MM.1S (cell line): ENCODE data around the gene CTU2.

Experiments used
- DNase-seq: peaks from one replicate; pipeline ENCODE4 v3.0.0-alpha.2; 2015
- H2AFZ ChIP-seq: fragments of 300-600 bp; sonication (generic); 2 replicates; pipeline ENCODE4 v1.6.0; 2016; ENCODE audit warnings: antibody characterized with exemption, low read length
- H3F3A ChIP-seq: fragments of 300-600 bp; sonication (generic); 2 replicates; pipeline ENCODE4 v1.6.1; 2016; ENCODE audit warnings: mild to moderate bottlenecking, antibody characterized with exemption, low read length, moderate library complexity, mixed read lengths; ENCODE audit not compliant: insufficient read depth
- H3K27ac ChIP-seq: fragments of 300-600 bp; sonication (generic); 2 replicates; pipeline ENCODE4 v1.5.1; 2016; ENCODE audit warnings: mild to moderate bottlenecking, low read length
- H3K27me3 ChIP-seq: fragments of 300-600 bp; sonication (generic); replicated peaks from 2 replicates; pipeline ENCODE4 v1.6.0; 2016; ENCODE audit warnings: low read length; ENCODE audit not compliant: insufficient read depth
- H3K36me3 ChIP-seq: fragments of 300-600 bp; sonication (generic); replicated peaks from 2 replicates; pipeline ENCODE4 v1.6.1; 2016; ENCODE audit warnings: mild to moderate bottlenecking, low read length, mixed read lengths; ENCODE audit not compliant: insufficient read depth
- H3K4me1 ChIP-seq: fragments of 300-600 bp; sonication (generic); 2 replicates; pipeline ENCODE4 v1.6.1; 2016; ENCODE audit warnings: low read length, mixed read lengths
- H3K4me2 ChIP-seq: fragments of 300-600 bp; sonication (generic); 2 replicates; pipeline ENCODE4 v1.6.0; 2016; ENCODE audit warnings: low read depth, low read length
- H3K4me3 ChIP-seq: fragments of 300-600 bp; sonication (generic); 2 replicates; pipeline ENCODE4 v1.5.1; 2016; ENCODE audit warnings: low read length, mixed read lengths
- H3K79me2 ChIP-seq: fragments of 300-600 bp; sonication (generic); 2 replicates; pipeline ENCODE4 v1.6.1; 2016; ENCODE audit warnings: mixed run types, low read length, mixed read lengths
- H3K9ac ChIP-seq: fragments of 300-600 bp; sonication (generic); 2 replicates; pipeline ENCODE4 v1.6.1; 2016; ENCODE audit warnings: low read length, mixed read lengths
- H3K9me2 ChIP-seq: fragments of 300-600 bp; sonication (generic); replicated peaks from 2 replicates; pipeline ENCODE4 v1.6.1; 2016; ENCODE audit warnings: mild to moderate bottlenecking, low read length, mixed read lengths; ENCODE audit not compliant: insufficient read depth
- H3K9me3 ChIP-seq: fragments of 300-600 bp; sonication (generic); replicated peaks from 2 replicates; pipeline ENCODE4 v1.6.1; 2016; ENCODE audit warnings: mild to moderate bottlenecking, low read length, mixed read lengths; ENCODE audit not compliant: insufficient read depth
- H4K20me1 ChIP-seq: fragments of 300-600 bp; sonication (generic); 2 replicates; pipeline ENCODE4 v1.6.1; 2016; ENCODE audit warnings: mild to moderate bottlenecking, low read length, moderate library complexity, mixed read lengths; ENCODE audit not compliant: insufficient read depth
- EZH2 ChIP-seq: fragments of 300-600 bp; sonication (generic); optimal IDR thresholded peaks from 2 replicates; pipeline ENCODE3; 2017; ENCODE audit warnings: low read depth, mild to moderate bottlenecking, antibody characterized with exemption, low read length, mixed read lengths
- EZH2phosphoT487 ChIP-seq: fragments of 300-600 bp; sonication (generic); IDR thresholded peaks from 2 replicates; pipeline ENCODE4 v1.6.1; 2018; ENCODE audit warnings: antibody characterized with exemption, low read length
- TF ChIP-seq, protein P1 (sequence below): fragments of 300-600 bp; sonication (generic); IDR thresholded peaks from 2 replicates; pipeline ENCODE4 v1.5.1; 2016; ENCODE audit warnings: antibody characterized with exemption, low read length, mixed read lengths

CTU2 gene

DNA sequence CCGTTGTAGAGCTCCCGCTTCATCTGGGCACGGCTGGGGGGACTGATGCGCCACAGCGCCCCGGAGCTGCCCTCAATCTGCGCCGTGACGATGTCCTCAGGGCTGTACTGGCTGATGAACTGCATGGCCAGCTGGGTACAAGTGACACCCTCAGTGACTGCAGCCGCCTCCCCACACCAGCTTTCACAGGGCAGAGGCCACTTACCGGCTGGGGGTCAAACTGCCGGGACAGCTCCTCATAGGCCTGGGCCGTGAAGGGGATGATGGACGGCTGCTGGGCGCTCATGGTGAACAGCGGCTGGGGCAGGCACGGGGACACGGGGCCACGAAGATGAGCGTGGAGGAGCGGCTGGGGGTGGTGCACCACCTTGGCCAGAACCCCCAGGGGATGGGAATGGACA, 10.3 kb downstream of the CTU2 start:
- no peaks in the 10 kb centered on the region for H4K20me1 ChIP-seq
- no peak overlapping the region for H3K27ac ChIP-seq
- H3K9me3 ChIP-seq, result no peaks in the 10 kb centered on the region
- no peak for DNase-seq
- H3K27me3 ChIP-seq, result no peaks in the 10 kb centered on the region
- no peaks in the 10 kb centered on the region for H3K36me3 ChIP-seq
- no peak overlapping the region for H3K4me2 ChIP-seq
- no peak overlapping the region for H2AFZ ChIP-seq
- no peak overlapping the region for H3K9ac ChIP-seq
- no peaks in the 10 kb centered on the region for H3F3A ChIP-seq
- TF ChIP-seq EZH2phosphoT487 (no peak), EZH2 (no peak)
- TF ChIP-seq, protein P1, sequence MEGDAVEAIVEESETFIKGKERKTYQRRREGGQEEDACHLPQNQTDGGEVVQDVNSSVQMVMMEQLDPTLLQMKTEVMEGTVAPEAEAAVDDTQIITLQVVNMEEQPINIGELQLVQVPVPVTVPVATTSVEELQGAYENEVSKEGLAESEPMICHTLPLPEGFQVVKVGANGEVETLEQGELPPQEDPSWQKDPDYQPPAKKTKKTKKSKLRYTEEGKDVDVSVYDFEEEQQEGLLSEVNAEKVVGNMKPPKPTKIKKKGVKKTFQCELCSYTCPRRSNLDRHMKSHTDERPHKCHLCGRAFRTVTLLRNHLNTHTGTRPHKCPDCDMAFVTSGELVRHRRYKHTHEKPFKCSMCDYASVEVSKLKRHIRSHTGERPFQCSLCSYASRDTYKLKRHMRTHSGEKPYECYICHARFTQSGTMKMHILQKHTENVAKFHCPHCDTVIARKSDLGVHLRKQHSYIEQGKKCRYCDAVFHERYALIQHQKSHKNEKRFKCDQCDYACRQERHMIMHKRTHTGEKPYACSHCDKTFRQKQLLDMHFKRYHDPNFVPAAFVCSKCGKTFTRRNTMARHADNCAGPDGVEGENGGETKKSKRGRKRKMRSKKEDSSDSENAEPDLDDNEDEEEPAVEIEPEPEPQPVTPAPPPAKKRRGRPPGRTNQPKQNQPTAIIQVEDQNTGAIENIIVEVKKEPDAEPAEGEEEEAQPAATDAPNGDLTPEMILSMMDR, result no peak
- H3K9me2 ChIP-seq, result no peaks in the 10 kb centered on the region
- H3K4me1 ChIP-seq, result no peaks in the 10 kb centered on the region
- H3K4me3 ChIP-seq, result no peak overlapping the region
- H3K79me2 ChIP-seq, result no peaks in the 10 kb centered on the region

DNA sequence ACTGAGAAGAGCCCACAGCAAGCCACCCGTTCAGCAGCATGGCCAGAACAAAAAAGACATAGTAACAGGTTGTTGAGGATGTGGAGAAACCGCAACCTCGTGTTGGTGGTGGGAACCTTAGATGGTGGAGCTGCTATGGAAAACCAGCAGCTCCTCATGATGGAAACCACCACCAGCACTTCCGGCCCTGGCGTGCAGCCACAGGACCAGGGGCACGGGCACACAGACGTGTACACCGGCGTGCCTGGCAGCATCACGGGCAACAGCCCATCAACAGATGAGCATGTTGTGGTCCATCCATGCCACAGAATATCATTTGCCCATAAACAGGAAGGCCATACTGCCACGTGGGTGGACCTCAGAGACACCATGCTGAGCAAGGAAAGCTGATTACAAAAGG, 11.9 kb downstream of the CTU2 start:
- no peaks in the 10 kb centered on the region for H3K79me2 ChIP-seq
- no peaks in the 10 kb centered on the region for H3K4me1 ChIP-seq
- no peaks in the 10 kb centered on the region for H3F3A ChIP-seq
- H3K36me3 ChIP-seq, result no peaks in the 10 kb centered on the region
- H3K4me2 ChIP-seq, result no peak overlapping the region
- no peak overlapping the region for H3K4me3 ChIP-seq
- TF ChIP-seq, protein P1, result no peak
- TF ChIP-seq EZH2 (no peak), EZH2phosphoT487 (no peak)
- H3K9ac ChIP-seq, result no peak overlapping the region
- no peak overlapping the region for H3K27ac ChIP-seq
- H4K20me1 ChIP-seq, result no peaks in the 10 kb centered on the region
- no peaks in the 10 kb centered on the region for H3K9me2 ChIP-seq
- H3K9me3 ChIP-seq, result no peaks in the 10 kb centered on the region
- DNase-seq, result no peak
- H2AFZ ChIP-seq, result no peak overlapping the region
- H3K27me3 ChIP-seq, result no peaks in the 10 kb centered on the region

DNA sequence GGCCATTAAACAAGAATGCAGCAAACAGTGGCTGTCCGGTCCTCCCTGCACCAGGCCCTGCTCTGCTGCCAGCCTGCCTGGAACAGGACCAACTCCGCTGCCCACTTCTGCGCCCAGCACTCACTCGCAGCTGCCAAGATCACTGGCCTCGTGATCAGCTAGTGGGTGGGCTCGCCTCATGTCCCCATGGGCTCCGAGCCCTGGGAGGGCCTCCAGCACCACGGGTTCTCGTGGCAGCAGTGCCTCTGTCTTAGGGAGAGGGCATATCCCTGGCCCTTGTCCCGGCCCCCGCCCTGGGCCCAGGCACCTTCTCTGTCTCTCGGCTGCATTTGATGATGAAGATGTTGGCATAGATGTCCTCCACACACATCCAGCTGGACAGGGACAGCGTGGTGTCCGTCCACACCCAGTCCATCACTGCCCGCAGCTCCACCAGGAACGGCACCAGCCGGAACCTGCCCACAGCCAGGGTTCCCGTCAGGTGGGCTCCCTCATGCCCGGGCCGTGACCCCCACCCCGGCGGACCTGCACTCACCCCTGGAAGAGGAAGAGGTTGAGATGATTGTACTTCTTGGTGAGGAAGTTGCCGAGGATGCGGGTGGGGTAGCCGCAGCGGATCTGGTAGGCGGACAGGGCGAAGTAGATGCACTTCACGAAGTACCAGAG, 13.1 kb downstream of the CTU2 start:
- Histone ChIP-seq H3K27ac (no peak overlapping the region), H4K20me1 (no peaks in the 10 kb centered on the region), H3K4me2 (no peak overlapping the region), H3K9ac (no peak overlapping the region), H3K9me3 (no peaks in the 10 kb centered on the region), H3K4me1 (no peaks in the 10 kb centered on the region), H3F3A (no peaks in the 10 kb centered on the region), H3K4me3 (no peak overlapping the region), H3K27me3 (no peaks in the 10 kb centered on the region), H2AFZ (no peak overlapping the region), H3K79me2 (no peaks in the 10 kb centered on the region), H3K36me3 (no peaks in the 10 kb centered on the region), H3K9me2 (no peaks in the 10 kb centered on the region)
- no peak for TF ChIP-seq EZH2
- TF ChIP-seq EZH2phosphoT487, result no peak
- TF ChIP-seq, protein P1, result no peak
- no peak for DNase-seq
